IMR-90 (cell line): ENCODE measurements around the gene CALU. TPM values are rescaled to one million over a fixed set of nuclear protein-coding genes. Genes with fewer than 3 reads are reported as not detected.

Experiments
- ATAC-seq: fragments of 200-7000 bp; cut with Tn5 transposase; 2 replicates; pipeline ENCODE4 v1.9.1; 2020; ENCODE audit warnings: low read depth, mild to moderate bottlenecking, moderate library complexity
- BruUV-seq: library from RNA; stranded (reverse); fragments of 400-500 nt; replicated peaks from 2 replicates; lab custom pipeline; 2021; lab: Mats Ljungman, UMichigan
- CTCF ChIA-PET: fragments of 300-600 bp; formaldehyde crosslinking; extraction: SDS; loops from one replicate; lab custom pipeline; 2021; ENCODE audit warnings: antibody characterized with exemption; lab: Yijun Ruan, JAX
- POLR2A ChIA-PET: fragments of 300-600 bp; sonication (Branson Sonifier 250); formaldehyde crosslinking; loops from one replicate; lab custom pipeline; 2022; ENCODE audit warnings: antibody characterized with exemption; ENCODE audit not compliant: unreplicated experiment; lab: Charles Lee
- DNase-seq: peaks from one replicate; pipeline ENCODE4 v3.0.0; 2013
- H2AFZ ChIP-seq: replicated peaks from 2 replicates; pipeline ENCODE3; 2013; ENCODE audit warnings: low read length, mild to moderate bottlenecking; ENCODE audit not compliant: poor library complexity
- H2AK5ac ChIP-seq: 2 replicates; pipeline ENCODE4 v1.6.1; 2013; ENCODE audit warnings: low read depth, low read length, inconsistent platforms
- H2AK9ac ChIP-seq: replicated peaks from 2 replicates; pipeline ENCODE3; 2013; ENCODE audit warnings: mild to moderate bottlenecking, low read depth, low read length, moderate library complexity; ENCODE audit not compliant: poor library complexity
- H2BK120ac ChIP-seq: 2 replicates; pipeline ENCODE4 v1.6.1; 2013; ENCODE audit warnings: low read depth, low read length, inconsistent platforms
- H2BK15ac ChIP-seq: 3 replicates; pipeline ENCODE4 v1.6.1; 2013; ENCODE audit warnings: low read depth, low read length, inconsistent platforms
- H2BK20ac ChIP-seq: 2 replicates; pipeline ENCODE4 v1.6.1; 2013; ENCODE audit warnings: low read depth, mild to moderate bottlenecking, inconsistent platforms, low read length, moderate library complexity
- H2BK5ac ChIP-seq: 2 replicates; pipeline ENCODE4 v1.6.1; 2013; ENCODE audit warnings: mild to moderate bottlenecking, low read depth, low read length, inconsistent platforms; ENCODE audit not compliant: poor library complexity, severe bottlenecking
- H3K14ac ChIP-seq: replicated peaks from 2 replicates; pipeline ENCODE4 v1.6.1; 2013; ENCODE audit warnings: low read depth, low read length, inconsistent platforms
- H3K18ac ChIP-seq: 2 replicates; pipeline ENCODE4 v1.6.1; 2013; ENCODE audit warnings: low read depth, low read length, control low read depth
- H3K23ac ChIP-seq: 2 replicates; pipeline ENCODE4 v1.6.1; 2013; ENCODE audit warnings: low read depth, low read length, inconsistent platforms
- H3K27ac ChIP-seq: 2 replicates; pipeline ENCODE4 v1.5.1; 2013; ENCODE audit warnings: mild to moderate bottlenecking, control low read depth, low read length; ENCODE audit not compliant: insufficient read depth
- H3K27me3 ChIP-seq: 2 replicates; pipeline ENCODE4 v1.6.1; 2013; ENCODE audit warnings: low read length; ENCODE audit not compliant: control insufficient read depth, insufficient read depth
- H3K36me3 ChIP-seq: 2 replicates; pipeline ENCODE4 v1.6.1; 2013; ENCODE audit warnings: low read length, mixed read lengths; ENCODE audit not compliant: control insufficient read depth, insufficient read depth
- H3K4ac ChIP-seq: 2 replicates; pipeline ENCODE4 v1.6.1; 2013; ENCODE audit warnings: low read depth, low read length, inconsistent platforms
- H3K4me1 ChIP-seq: 2 replicates; pipeline ENCODE4 v1.6.1; 2013; ENCODE audit warnings: low read length, mixed read lengths; ENCODE audit not compliant: control insufficient read depth, insufficient read depth
- H3K4me2 ChIP-seq: 2 replicates; pipeline ENCODE4 v1.6.1; 2013; ENCODE audit warnings: low read depth, mild to moderate bottlenecking, control low read depth, low read length, moderate library complexity
- H3K4me3 ChIP-seq: 2 replicates; pipeline ENCODE4 v1.5.1; 2013; ENCODE audit warnings: low read depth, mild to moderate bottlenecking, control low read depth, low read length, moderate library complexity; ENCODE audit not compliant: insufficient read depth
- H3K56ac ChIP-seq: 2 replicates; pipeline ENCODE4 v1.6.1; 2013; ENCODE audit warnings: low read length, inconsistent platforms; ENCODE audit not compliant: insufficient read depth; ENCODE audit errors: extremely low read depth
- H3K79me1 ChIP-seq, 2 experiments: 2 replicates each; pipeline ENCODE4 v1.6.1; 2013; ENCODE audit warnings: low read length in 2 of 2, inconsistent platforms in 1 of 2, low read depth in 1 of 2
- H3K9ac ChIP-seq: 2 replicates; pipeline ENCODE4 v1.6.1; 2013; ENCODE audit warnings: low read depth, low read length, control low read depth
- H3K9me1 ChIP-seq: 2 replicates; pipeline ENCODE4 v1.6.1; 2013; ENCODE audit warnings: low read length, inconsistent platforms; ENCODE audit not compliant: insufficient read depth
- H3K9me3 ChIP-seq: 2 replicates; pipeline ENCODE4 v1.6.1; 2013; ENCODE audit warnings: low read length; ENCODE audit not compliant: control insufficient read depth, insufficient read depth
- H4K20me1 ChIP-seq: 2 replicates; pipeline ENCODE4 v1.6.1; 2013; ENCODE audit warnings: low read length, inconsistent platforms; ENCODE audit not compliant: insufficient read depth
- H4K5ac ChIP-seq: 2 replicates; pipeline ENCODE4 v1.6.1; 2013; ENCODE audit warnings: mild to moderate bottlenecking, low read depth, low read length, control low read depth
- H4K8ac ChIP-seq, 2 experiments: 2 replicates each; pipeline ENCODE4 v1.6.1; 2013; ENCODE audit warnings: low read depth in 2 of 2, low read length in 2 of 2, control low read depth in 1 of 2, inconsistent platforms in 1 of 2
- H4K91ac ChIP-seq: 2 replicates; pipeline ENCODE4 v1.6.1; 2013; ENCODE audit warnings: low read depth, low read length, inconsistent platforms; ENCODE audit not compliant: insufficient read depth
- NFE2L2 ChIP-seq: fragments of 150-350 bp; IDR thresholded peaks from 2 replicates; pipeline ENCODE4 v1.6.1; 2016; ENCODE audit warnings: low read depth, mild to moderate bottlenecking, low read length
- WGBS, 2 experiments: methylation state at CpG; one replicate each; pipeline versions ENCODE4 v1.1.5 to v1.1.7; 2013; ENCODE audit warnings: missing lambda C conversion rate in 2 of 2; ENCODE audit not compliant: insufficient read length in 1 of 2; ENCODE audit errors: extremely low coverage in 2 of 2; 5-methylcytosine and 5-hydroxymethylcytosine counted together
- dilution Hi-C: fragments of 300-500 bp; cut with HindIII; formaldehyde crosslinking; loops from one replicate; pipeline ENCODE4 v1.14.3; 2018; ENCODE audit warnings: low sequenced_read_pairs; ENCODE audit not compliant: unreplicated experiment
- in situ Hi-C: fragments of 300-500 bp; cut with MboI; formaldehyde crosslinking; loops from 3 replicates; pipeline ENCODE4 v1.14.3; 2019; ENCODE audit warnings: low sequenced_read_pairs, inconsistent platforms, mixed read lengths
- intact Hi-C: fragments of 100-400 bp; cut with micrococcal nuclease; formaldehyde crosslinking; loops from 2 replicates; pipeline ENCODE4 v1.10.0; 2022
- polyA plus RNA-seq, 3 experiments: library from polyadenylated mRNA; depleted of rRNA; stranded (reverse); fragments of >200 nt; gene quantifications; 2 replicates each; pipeline ENCODE4 v1.2.3, GENCODE V29; 2012; ENCODE audit warnings: low replicate concordance in 1 of 3
- total RNA-seq: library from RNA; depleted of rRNA; stranded (reverse); fragments of >200 nt; gene quantifications from 2 replicates; pipeline ENCODE4 v1.2.3, GENCODE V29; 2012
- TF ChIP-seq, protein P1 (sequence below): fragments of 150-350 bp; IDR thresholded peaks from 2 replicates; pipeline ENCODE4 v1.6.1; 2016; ENCODE audit warnings: low read depth, mild to moderate bottlenecking, low read length, moderate library complexity, borderline replicate concordance

Gene CALU
- total and polyA plus RNA-seq, 2 of the 4 experiments (the other 2 are of a cell fraction) = 421 to 525 TPM

DNA sequence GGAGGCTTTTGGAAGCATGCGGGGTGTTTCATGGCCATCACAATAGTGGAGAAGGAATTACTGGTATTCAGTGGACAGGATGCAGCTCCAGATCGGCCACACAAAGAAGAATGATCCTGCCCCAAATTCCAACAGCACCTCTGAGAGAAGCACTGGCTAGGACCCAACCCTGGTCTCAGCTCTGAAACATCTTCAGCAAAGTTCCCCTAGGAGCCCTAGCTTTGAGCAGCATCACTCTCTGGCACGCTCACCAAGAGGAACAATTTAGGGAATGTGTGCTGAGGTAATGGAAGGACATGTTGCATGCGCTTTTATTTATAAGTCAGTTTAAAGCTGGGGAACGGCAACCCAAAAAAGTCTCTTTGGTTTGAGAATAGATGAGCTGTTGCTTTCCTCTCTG, 42.0 kb downstream of the CALU start:
- Histone ChIP-seq H3K36me3 (no peaks in the 10 kb centered on the region; the same call in 1 of the 2 replicates), H4K20me1 (peaks cover 7% of the 10 kb centered on the region; the same call in 1 of the 2 replicates), H3K23ac (no peak overlapping the region), H4K5ac (no peak overlapping the region), H3K9ac (no peak overlapping the region), H3K14ac (no peak overlapping the region), H3K4me1 (peaks cover 6% of the 10 kb centered on the region), H3K4me3 (no peak overlapping the region), H4K91ac (no peak overlapping the region; the same call in 1 of the 2 replicates), H3K9me3 (no peaks in the 10 kb centered on the region), H4K8ac (no peak overlapping the region), H3K27ac (no peak overlapping the region), H2BK15ac (no peak overlapping the region), H3K79me1 (no peaks in the 10 kb centered on the region), H3K27me3 (0 out of 2 replicates have a peak, but pooled peaks cover 2% of the 10 kb centered on the region), H3K56ac (no peak overlapping the region), H3K9me1 (peaks cover 4% of the 10 kb centered on the region; the same call in 1 of the 2 replicates), H2AK9ac (no peak overlapping the region), H3K18ac (no peak overlapping the region), H2AFZ (no peak overlapping the region), H2AK5ac (no peak overlapping the region), H2BK5ac (no peak overlapping the region), H2BK20ac (no peak overlapping the region), H2BK120ac (no peak overlapping the region), H3K4me2 (no peak overlapping the region), H3K4ac (no peak overlapping the region)
- intact Hi-C loops (no loop called here), in situ Hi-C loops (no loop called here), dilution Hi-C loops (no loop called here)
- ATAC-seq = peak; percentile 3
- no TSS peak for BruUV-seq
- 80% methylated on average over 1 of the region's 5 CpGs; no CpG with 5 or more reads in 1 of the 2 experiments for WGBS, 2 experiments
- TF ChIP-seq, protein P1, sequence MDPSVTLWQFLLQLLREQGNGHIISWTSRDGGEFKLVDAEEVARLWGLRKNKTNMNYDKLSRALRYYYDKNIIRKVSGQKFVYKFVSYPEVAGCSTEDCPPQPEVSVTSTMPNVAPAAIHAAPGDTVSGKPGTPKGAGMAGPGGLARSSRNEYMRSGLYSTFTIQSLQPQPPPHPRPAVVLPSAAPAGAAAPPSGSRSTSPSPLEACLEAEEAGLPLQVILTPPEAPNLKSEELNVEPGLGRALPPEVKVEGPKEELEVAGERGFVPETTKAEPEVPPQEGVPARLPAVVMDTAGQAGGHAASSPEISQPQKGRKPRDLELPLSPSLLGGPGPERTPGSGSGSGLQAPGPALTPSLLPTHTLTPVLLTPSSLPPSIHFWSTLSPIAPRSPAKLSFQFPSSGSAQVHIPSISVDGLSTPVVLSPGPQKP = no peak
- no peak for TF ChIP-seq NFE2L2
- peak; percentile 69 for DNase-seq
- ChIA-PET POLR2A (no interaction called here), CTCF (no interaction called here)
